ENCODE results near the gene GPR55.

The GPR55 gene

DNA sequence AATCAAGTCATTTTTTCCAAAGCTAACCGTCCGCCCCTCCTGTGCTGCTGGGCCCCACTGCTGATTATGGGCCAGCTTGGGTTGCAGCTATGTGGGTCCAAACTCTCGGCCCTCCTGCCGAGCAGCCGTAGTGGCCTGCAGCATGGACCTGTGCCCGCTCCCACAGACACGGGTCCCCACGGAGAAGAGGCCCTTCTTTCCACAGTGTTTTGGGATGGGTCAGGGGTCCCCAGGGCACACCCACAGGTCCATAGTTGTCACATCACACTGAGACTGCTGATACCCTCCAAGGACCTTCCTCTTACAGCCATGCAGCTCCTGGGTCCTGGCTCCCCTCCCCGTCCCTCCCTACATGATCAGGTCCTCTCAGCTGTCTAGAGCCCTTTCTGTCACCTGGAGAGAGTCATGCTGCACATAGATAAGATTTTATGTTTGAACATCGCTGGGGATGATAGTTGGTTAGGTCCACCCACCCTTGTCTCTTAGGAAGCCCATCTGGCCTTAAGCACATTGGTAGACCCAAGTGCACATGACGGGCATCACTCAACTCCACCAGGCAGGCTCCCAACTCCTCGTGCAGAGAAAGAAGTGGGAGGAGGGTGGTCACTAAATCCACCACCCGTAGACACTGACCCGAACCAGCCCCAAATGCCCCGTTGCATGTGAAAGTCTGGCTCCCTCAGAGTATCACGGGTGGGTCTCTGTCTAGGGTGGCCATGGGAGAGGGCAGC, 17.5 kb downstream of the GPR55 start:
- H3K4me3 ChIP-seq (ENCODE audit: low read depth, low read length), result no peak overlapping the region
- DNase-seq (ENCODE audit: low read depth), result no peak
- TF ChIP-seq, protein P1, sequence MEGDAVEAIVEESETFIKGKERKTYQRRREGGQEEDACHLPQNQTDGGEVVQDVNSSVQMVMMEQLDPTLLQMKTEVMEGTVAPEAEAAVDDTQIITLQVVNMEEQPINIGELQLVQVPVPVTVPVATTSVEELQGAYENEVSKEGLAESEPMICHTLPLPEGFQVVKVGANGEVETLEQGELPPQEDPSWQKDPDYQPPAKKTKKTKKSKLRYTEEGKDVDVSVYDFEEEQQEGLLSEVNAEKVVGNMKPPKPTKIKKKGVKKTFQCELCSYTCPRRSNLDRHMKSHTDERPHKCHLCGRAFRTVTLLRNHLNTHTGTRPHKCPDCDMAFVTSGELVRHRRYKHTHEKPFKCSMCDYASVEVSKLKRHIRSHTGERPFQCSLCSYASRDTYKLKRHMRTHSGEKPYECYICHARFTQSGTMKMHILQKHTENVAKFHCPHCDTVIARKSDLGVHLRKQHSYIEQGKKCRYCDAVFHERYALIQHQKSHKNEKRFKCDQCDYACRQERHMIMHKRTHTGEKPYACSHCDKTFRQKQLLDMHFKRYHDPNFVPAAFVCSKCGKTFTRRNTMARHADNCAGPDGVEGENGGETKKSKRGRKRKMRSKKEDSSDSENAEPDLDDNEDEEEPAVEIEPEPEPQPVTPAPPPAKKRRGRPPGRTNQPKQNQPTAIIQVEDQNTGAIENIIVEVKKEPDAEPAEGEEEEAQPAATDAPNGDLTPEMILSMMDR (conservative IDR thresholded peaks at IDR 0.05; ENCODE audit: low read depth, low read length), result no peak

DNA sequence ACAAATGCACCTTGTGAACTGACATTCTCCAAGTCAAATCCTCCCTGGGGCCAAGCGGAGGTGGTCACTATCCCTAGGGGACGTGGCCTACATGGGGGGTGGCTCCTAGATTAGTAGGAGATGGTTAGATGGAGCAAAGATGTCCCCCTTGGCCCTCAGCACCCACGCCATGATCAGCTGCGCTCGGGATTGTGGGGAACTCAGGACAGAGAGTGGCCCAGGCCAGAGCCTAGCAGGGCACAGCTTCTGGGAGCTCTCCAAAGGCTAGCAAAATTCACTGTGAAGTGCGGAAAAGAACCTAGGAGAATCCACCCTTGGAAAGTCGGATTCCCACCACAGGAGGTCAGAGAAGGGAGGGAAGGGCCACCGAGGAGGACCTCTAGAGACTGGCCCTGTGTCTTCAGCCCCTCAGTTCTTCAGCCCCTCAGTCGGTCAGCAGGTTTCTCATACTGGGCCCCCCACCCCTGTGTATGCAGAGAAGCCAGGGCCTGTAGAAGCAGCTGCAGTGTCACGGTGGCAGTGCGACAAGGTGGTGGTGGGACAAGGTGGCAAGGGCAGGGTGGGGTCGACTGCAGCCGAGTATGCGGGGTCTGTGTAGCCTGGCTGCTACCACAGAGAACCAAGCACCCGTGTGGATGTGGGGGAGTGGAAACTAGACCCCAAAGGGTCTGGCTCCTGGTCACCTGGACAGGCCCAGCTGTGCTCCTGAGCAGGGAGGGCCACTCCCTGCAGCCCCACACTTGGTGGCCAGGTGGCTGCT, 18.4 kb downstream of the GPR55 start:
- DNase-seq (ENCODE audit: low read depth), result no peak
- TF ChIP-seq, protein P1 (conservative IDR thresholded peaks at IDR 0.05; ENCODE audit: low read depth, low read length), result no peak
- H3K4me3 ChIP-seq (ENCODE audit: low read depth, low read length), result no peak overlapping the region

DNA sequence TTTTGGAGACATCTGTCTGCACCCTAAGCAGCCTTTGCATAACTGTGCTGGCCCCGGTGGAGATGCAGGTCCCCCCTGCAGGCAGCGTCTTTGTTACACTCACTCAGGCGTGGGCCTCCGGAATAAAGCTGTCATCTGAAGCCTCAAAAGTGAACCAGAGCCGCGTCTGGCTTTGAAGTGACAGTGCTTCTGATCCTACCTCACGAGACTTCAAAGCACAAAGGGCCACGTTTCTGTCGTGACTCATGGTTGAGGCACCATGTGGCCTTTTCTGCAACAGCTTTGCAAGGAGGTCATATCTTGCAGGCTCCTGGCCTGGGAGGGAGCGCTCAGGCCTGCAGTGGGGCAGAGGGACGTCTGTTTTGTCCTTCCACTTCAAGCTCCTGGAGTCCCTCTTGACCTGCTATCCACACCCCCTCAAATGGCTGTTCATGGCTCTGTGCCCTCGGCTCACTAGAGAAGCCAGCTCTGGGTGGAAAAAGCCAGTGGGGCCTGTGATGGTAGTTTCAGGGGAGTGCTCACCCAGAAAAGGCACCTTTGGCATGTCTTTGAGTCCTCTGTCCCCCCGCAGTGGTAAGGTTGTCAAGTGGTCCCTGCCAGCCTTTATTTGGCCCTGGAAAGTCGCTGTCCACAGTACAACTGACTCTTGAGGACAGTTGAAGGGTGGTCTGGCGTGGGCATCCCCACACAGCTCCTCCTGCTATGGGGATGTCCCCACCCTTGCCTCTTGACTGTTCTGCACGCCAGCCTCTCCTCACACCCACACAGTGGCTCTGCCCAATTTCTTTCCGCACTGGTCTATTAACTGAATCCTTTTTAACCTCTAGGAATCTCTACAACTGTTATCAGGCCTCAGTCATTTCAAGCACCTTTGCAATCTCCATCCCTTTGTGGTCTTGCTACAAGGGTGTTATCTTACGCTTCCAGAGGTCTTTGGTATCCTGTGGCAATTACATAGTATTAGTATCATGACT, 19.3 kb downstream of the GPR55 start:
- TF ChIP-seq, protein P1 (conservative IDR thresholded peaks at IDR 0.05; ENCODE audit: low read depth, low read length), result no peak
- DNase-seq (ENCODE audit: low read depth), result peak; percentile 28
- H3K4me3 ChIP-seq (ENCODE audit: low read depth, low read length), result no peak overlapping the region

DNA sequence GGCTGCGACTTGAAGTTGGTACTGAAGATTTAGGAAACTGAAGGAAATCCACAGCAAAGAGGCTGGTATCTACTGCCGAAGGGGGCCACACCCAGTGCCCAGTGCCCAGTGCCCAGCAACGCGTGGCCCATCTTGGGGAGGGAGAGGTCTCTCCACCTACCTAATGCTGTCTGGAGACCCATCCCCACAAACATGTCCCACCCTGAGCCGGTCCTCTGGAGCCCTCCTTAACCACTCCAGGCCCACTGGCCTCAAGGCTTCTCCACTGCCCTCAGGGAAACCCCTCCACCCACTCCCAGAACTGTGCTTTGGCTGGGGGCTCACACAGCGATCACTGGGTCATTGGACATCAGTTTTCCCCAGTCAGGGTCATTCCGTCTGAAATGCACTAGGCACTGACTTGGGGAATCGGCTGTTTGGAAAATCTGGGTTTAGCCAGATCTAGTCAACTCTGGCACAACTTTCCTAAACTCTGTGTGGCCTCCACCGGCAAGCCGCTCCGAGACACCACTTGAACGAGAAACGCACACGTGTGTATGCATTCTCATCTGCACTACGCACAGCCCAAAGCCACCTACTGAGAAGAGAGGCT, 20.1 kb downstream of the GPR55 start:
- DNase-seq (ENCODE audit: low read depth), result peak; percentile 21
- TF ChIP-seq, protein P1 (conservative IDR thresholded peaks at IDR 0.05; ENCODE audit: low read depth, low read length), result no peak
- H3K4me3 ChIP-seq (ENCODE audit: low read depth, low read length), result no peak overlapping the region

DNA sequence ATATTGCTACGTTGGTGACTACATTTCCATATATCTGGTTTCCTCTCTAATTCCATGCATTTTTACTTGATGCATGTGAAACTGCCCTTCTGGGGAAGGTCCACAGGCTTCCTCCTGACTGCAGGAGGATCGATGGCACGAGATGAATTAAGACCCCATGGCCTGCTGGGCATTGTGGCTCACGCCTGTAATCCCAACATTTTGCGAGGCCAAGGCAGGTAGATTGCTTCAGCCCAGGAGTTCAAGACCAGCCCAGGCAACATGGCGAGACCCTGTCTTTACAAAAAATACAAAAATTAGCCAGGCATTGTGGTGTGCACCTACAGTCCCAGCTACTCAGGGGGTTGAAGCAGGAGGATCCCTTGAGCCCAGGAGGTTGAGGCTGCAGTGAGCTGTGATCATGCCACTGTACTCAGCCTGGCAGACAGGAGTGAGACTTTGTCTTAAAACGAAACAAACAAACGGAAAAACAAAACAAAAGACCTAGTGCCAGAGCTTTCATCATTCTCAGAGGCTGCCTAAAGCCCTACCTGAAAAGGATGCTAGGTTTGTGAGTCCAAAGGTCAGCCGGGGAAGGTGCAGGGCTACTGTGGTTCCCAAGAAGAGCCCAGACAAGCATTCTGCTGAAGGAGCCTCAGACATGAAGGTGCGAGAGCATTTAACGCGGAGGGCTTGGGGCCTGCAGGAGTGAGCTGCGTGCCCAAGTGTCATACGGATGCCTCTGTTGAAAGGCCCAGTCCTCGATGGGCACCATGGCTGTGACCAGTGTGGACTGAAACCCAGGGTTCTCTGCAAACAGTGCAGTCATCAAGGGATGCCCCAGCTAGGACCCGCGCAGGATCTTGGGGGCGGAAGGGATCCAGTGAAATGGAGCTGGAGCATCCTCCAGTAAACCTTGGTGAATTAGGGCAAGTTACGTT, 21.6 kb downstream of the GPR55 start:
- TF ChIP-seq, protein P1 (conservative IDR thresholded peaks at IDR 0.05; ENCODE audit: low read depth, low read length), result no peak
- H3K4me3 ChIP-seq (ENCODE audit: low read depth, low read length), result no peak overlapping the region
- no peak for DNase-seq (ENCODE audit: low read depth)
